ENCODE measurements around the gene TAF1C. TPM values are rescaled to one million over a fixed set of nuclear protein-coding genes. Genes with fewer than 3 reads are reported as not detected.
A peak's percentile ranks its signal among the peaks of the same experiment; 100 is the strongest.

Gene TAF1C
- total and polyA plus RNA-seq, 2 of the 8 experiments (the other 6 are each of a cell fraction or from before 2014, with no cell fraction given) = 44.6 to 63.8 TPM

DNA sequence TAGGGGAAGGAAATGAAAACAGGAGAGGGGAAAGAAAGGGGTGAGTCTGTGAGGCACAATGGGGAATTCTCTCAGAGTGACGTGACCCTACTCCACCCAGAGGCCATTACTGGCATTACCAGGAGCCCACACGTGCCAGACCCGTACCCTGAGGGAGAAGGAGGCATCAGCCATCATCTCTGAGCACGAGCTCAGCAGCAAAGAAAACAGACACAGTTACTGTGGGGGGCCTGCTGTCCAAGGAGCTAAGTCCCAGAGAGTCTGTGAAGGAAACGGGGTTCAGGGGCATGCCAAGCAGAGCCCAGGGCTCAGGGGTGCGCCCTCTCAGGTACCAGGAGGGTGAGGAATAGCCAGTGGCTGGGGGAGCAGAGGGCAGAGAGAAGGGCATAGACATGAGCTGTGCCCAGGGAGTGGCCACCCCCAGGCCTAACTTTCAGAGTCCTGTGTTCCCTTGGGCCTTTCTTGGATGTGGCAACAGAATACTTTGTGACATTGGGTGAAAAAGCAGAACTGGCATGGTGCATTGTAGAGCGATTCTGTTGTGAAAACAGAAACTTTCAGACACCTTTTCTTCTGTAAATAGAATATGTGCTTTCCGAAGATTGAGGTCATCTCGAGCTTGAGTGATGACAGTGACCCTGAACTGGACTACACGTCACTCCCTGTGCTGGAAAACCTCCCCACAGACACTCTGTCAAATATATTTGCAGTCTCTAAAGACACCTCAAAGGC, 11.3 kb downstream of the TAF1C start:
- Histone ChIP-seq H3K4me3 (ENCODE audit: extremely low read depth in 1 of 4, insufficient read depth in 2 of 4, low read depth in 3 of 4, low read length in 4 of 4) (no peak overlapping the region), H4K5ac (ENCODE audit: insufficient read length, low read depth, low read length) (no peak overlapping the region), H3K14ac (ENCODE audit: insufficient read length) (no peak overlapping the region), H3K9me3 (ENCODE audit: insufficient read depth in 2 of 2, low read depth in 1 of 2, low read length in 1 of 2) (no peaks in the 10 kb centered on the region), H3K18ac (ENCODE audit: extremely low read depth, low read length) (no peak overlapping the region), H3K27me3 (replicated peaks in 1 of 4; ENCODE audit: control insufficient read depth in 3 of 4, extremely low read depth in 1 of 4, insufficient read depth in 3 of 4, low read length in 3 of 4) (no peaks in the 10 kb centered on the region), H2BK20ac (ENCODE audit: low read length) (no peak overlapping the region), H4K91ac (replicated peaks; ENCODE audit: insufficient read length, low read length) (no peak overlapping the region), H3K4ac (replicated peaks; ENCODE audit: insufficient read length, low read depth, low read length) (no peak overlapping the region), H2BK15ac (ENCODE audit: low read length) (no peak overlapping the region), H4K20me1 (replicated peaks in 1 of 2; ENCODE audit: control insufficient read depth in 1 of 2, insufficient read depth in 2 of 2, low read length in 2 of 2) (peaks cover 0 to 2% of the 10 kb centered on the region in 2 experiments), H2AFZ (ENCODE audit: low read length) (no peak overlapping the region), H2BK5ac (ENCODE audit: low read depth, low read length) (no peak overlapping the region), H2BK120ac (replicated peaks; ENCODE audit: low read depth, low read length) (no peak overlapping the region), H3K79me1 (ENCODE audit: low read depth, low read length) (no peaks in the 10 kb centered on the region), H3K36me3 (ENCODE audit: control insufficient read depth in 2 of 4, insufficient read depth in 4 of 4, low read length in 3 of 4) (peaks cover 0 to 18% (median 11%) of the 10 kb centered on the region in 4 experiments; a peak in 6 of 8 replicates), H3K23ac (ENCODE audit: insufficient read length) (no peak overlapping the region), H4K8ac (ENCODE audit: extremely low read depth, insufficient read depth, low read length) (peak overlapping the region; percentile 72; the same call in 1 of the 2 replicates), H3K56ac (replicated peaks; ENCODE audit: insufficient read length, low read depth, low read length) (no peak overlapping the region), H3K79me2 (ENCODE audit: control insufficient read depth in 1 of 2, insufficient read depth in 2 of 2, low read length in 2 of 2) (no peaks in the 10 kb centered on the region), H3K23me2 (ENCODE audit: low read depth, low read length) (no peaks in the 10 kb centered on the region), H3K9ac (replicated peaks in 1 of 4; ENCODE audit: extremely low read depth in 1 of 4, low read depth in 3 of 4, low read length in 3 of 4) (no peak overlapping the region), H3K27ac (ENCODE audit: low read depth, low read length) (no peak overlapping the region), H2AK5ac (ENCODE audit: low read depth, low read length) (no peak overlapping the region), H3K4me1 (replicated peaks in 1 of 4; ENCODE audit: control insufficient read depth in 3 of 4, insufficient read depth in 4 of 4, low read length in 3 of 4) (no peaks in the 10 kb centered on the region), H2BK12ac (ENCODE audit: low read depth, low read length) (no peak overlapping the region), H3K4me2 (ENCODE audit: insufficient read depth in 1 of 2, low read depth in 2 of 2, low read length in 2 of 2) (no peak overlapping the region)
- CTCF ChIA-PET (ENCODE audit: partially characterized antibody) = interaction anchor here (0.6 to 8.9 kb wide), 48 partner anchors 8 to 520 kb away, joined by 3 to 93 read pairs (median 4); partner anchors contain the start of genes DNAAF1, HSDL1, MBTPS1 and TAF1C
- peak; percentile 24 for FAIRE-seq
- WGBS, 2 experiments (ENCODE audit: extremely low coverage in 1 of 2, insufficient coverage in 1 of 2, insufficient read length in 1 of 2, insufficient replicate concordance in 2 of 2, low coverage in 1 of 2, low lambda C conversion rate in 2 of 2, missing lambda C conversion rate in 1 of 2) = 49% methylated on average over 10 of the region's 10 CpGs; no CpG with 5 or more reads in 1 of the 2 experiments
- POLR2A ChIA-PET (ENCODE audit: partially characterized antibody) = interaction anchor here (0.6 to 5.9 kb wide), 9 partner anchors 8 to 105 kb away, joined by 3 to 35 read pairs (median 4); partner anchors contain the start of gene MBTPS1
- DNase-seq (ENCODE audit: low read depth in 1 of 2, low spot score in 2 of 2) = peak; percentile 34 to 90
- no peak for TF ChIP-seq SUZ12 (IDR thresholded peaks at IDR 0.05; ENCODE audit: low read length)
- TF ChIP-seq, protein P1, sequence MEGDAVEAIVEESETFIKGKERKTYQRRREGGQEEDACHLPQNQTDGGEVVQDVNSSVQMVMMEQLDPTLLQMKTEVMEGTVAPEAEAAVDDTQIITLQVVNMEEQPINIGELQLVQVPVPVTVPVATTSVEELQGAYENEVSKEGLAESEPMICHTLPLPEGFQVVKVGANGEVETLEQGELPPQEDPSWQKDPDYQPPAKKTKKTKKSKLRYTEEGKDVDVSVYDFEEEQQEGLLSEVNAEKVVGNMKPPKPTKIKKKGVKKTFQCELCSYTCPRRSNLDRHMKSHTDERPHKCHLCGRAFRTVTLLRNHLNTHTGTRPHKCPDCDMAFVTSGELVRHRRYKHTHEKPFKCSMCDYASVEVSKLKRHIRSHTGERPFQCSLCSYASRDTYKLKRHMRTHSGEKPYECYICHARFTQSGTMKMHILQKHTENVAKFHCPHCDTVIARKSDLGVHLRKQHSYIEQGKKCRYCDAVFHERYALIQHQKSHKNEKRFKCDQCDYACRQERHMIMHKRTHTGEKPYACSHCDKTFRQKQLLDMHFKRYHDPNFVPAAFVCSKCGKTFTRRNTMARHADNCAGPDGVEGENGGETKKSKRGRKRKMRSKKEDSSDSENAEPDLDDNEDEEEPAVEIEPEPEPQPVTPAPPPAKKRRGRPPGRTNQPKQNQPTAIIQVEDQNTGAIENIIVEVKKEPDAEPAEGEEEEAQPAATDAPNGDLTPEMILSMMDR (IDR thresholded peaks at IDR 0.05; ENCODE audit: control extremely low read depth in 1 of 3, insufficient read depth in 1 of 3, low read depth in 1 of 3, low read length in 3 of 3) = peak; percentile 77 to 95 (median 92)
- 0 out of 2 replicates have a peak, but pooled peaks have one; percentile 21 for TF ChIP-seq TEAD4 (IDR thresholded peaks at IDR 0.05; ENCODE audit: low read depth, low read length)
- no peak for TF ChIP-seq KDM1A (IDR thresholded peaks at IDR 0.05; ENCODE audit: borderline replicate concordance, low read length)
- TF ChIP-seq TAF7 (optimal IDR thresholded peaks at IDR 0.05; ENCODE audit: borderline replicate concordance, low read depth, low read length) = no peak
- no peak for TF ChIP-seq CBX5 (IDR thresholded peaks at IDR 0.05; ENCODE audit: low read depth, low read length)
- no peak for TF ChIP-seq NANOG (IDR thresholded peaks at IDR 0.05; ENCODE audit: insufficient read depth, low read depth, low read length, poor library complexity, severe bottlenecking)
- TF ChIP-seq RFX5 (IDR thresholded peaks at IDR 0.05; ENCODE audit: borderline replicate concordance, low read depth, low read length) = no peak
- no peak for TF ChIP-seq CBX8 (IDR thresholded peaks at IDR 0.05; ENCODE audit: borderline replicate concordance, low read depth, low read length)
